Measurements from ENCODE around the gene PPFIA1. TPM values are rescaled to one million over a fixed set of nuclear protein-coding genes. Genes with fewer than 3 reads are reported as not detected.

PPFIA1 gene
- total RNA-seq, 2 experiments from 2014 or later, result 27.2 to 30.9 TPM

DNA sequence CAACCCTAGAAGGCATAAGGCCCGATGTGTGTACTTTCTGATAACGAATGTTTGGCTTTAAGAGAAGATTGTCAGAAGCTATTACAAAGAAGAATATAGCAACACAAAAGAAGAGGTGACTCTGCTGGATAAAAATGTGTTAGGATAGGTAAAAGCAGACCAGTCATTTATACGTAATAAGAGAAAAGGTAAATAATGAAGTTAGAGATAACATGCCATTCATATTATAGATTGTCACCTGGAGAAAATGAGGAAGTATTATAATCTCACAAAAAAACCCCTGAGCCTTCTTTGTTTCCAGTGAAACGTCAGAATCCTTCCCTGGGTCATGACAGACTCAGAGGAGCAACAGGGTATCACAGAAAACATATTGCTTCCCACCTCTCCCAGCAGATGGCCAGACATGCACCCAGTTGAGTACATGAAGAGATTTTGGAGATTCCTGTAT is 36.1 kb downstream of the PPFIA1 start:
- ChIA-PET CTCF (no interaction called here), POLR2A (interaction anchor here (1.2 kb wide), 1 partner anchor 10 kb away, joined by 3 read pairs; no protein-coding TSS in a partner anchor)
- peaks cover 17% of the 10 kb centered on the region for H3K36me3 Mint-ChIP-seq (ENCODE audit: low read depth)
- no peak overlapping the region for H3K27ac Mint-ChIP-seq
- TF ChIP-seq, protein P1, sequence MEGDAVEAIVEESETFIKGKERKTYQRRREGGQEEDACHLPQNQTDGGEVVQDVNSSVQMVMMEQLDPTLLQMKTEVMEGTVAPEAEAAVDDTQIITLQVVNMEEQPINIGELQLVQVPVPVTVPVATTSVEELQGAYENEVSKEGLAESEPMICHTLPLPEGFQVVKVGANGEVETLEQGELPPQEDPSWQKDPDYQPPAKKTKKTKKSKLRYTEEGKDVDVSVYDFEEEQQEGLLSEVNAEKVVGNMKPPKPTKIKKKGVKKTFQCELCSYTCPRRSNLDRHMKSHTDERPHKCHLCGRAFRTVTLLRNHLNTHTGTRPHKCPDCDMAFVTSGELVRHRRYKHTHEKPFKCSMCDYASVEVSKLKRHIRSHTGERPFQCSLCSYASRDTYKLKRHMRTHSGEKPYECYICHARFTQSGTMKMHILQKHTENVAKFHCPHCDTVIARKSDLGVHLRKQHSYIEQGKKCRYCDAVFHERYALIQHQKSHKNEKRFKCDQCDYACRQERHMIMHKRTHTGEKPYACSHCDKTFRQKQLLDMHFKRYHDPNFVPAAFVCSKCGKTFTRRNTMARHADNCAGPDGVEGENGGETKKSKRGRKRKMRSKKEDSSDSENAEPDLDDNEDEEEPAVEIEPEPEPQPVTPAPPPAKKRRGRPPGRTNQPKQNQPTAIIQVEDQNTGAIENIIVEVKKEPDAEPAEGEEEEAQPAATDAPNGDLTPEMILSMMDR (IDR thresholded peaks at IDR 0.05), result no peak
- intact Hi-C loops (cut with micrococcal nuclease), result no loop called here
- H3K9me3 Mint-ChIP-seq, result no peaks in the 10 kb centered on the region
- no peaks in the 10 kb centered on the region for H3K27me3 Mint-ChIP-seq
- no peak overlapping the region for H3K4me3 Mint-ChIP-seq
- peaks cover 15% of the 10 kb centered on the region for H3K4me1 Mint-ChIP-seq (ENCODE audit: low read depth)
- no peak for DNase-seq
- ATAC-seq, result no peak

GRCh38 chr11:70307176-70307575 is 36.7 kb downstream of the PPFIA1 start:
- CTCF ChIA-PET, result no interaction called here
- intact Hi-C loops (cut with micrococcal nuclease), result no loop called here
- Mint-ChIP-seq H3K27me3 (no peaks in the 10 kb centered on the region), H3K9me3 (no peaks in the 10 kb centered on the region), H3K36me3 (ENCODE audit: low read depth) (peaks cover 17% of the 10 kb centered on the region), H3K4me1 (ENCODE audit: low read depth) (peaks cover 15% of the 10 kb centered on the region), H3K27ac (no peak overlapping the region), H3K4me3 (no peak overlapping the region)
- TF ChIP-seq, protein P1 (IDR thresholded peaks at IDR 0.05), result no peak
- ATAC-seq (no peak), DNase-seq (no peak)
- POLR2A ChIA-PET, result no interaction called here

GRCh38 chr11:70311616-70312015 is 41.1 kb downstream of the PPFIA1 start:
- TF ChIP-seq, protein P1 (IDR thresholded peaks at IDR 0.05), result no peak
- H3K36me3 Mint-ChIP-seq (ENCODE audit: low read depth), result peaks cover 18% of the 10 kb centered on the region
- intact Hi-C loops (cut with micrococcal nuclease), result no loop called here
- peaks cover 34% of the 10 kb centered on the region for H3K4me1 Mint-ChIP-seq (ENCODE audit: low read depth)
- CTCF ChIA-PET, result no interaction called here
- H3K27ac Mint-ChIP-seq, result peak overlapping the region; percentile 71
- POLR2A ChIA-PET, result no interaction called here
- no peaks in the 10 kb centered on the region for H3K9me3 Mint-ChIP-seq
- DNase-seq, result no peak
- ATAC-seq, result no peak
- no peaks in the 10 kb centered on the region for H3K27me3 Mint-ChIP-seq
- H3K4me3 Mint-ChIP-seq, result no peak overlapping the region

- DNase-seq, result no peak
- H3K27me3 Mint-ChIP-seq, result no peaks in the 10 kb centered on the region
- H3K36me3 Mint-ChIP-seq (ENCODE audit: low read depth), result peaks cover 12% of the 10 kb centered on the region
- H3K4me3 Mint-ChIP-seq, result no peak overlapping the region
- CTCF ChIA-PET, result no interaction called here
- H3K27ac Mint-ChIP-seq, result peak overlapping the region; percentile 7
- TF ChIP-seq, protein P1 (IDR thresholded peaks at IDR 0.05), result no peak
- intact Hi-C loops (cut with micrococcal nuclease), result no loop called here
- H3K4me1 Mint-ChIP-seq (ENCODE audit: low read depth), result peaks cover 30% of the 10 kb centered on the region
- H3K9me3 Mint-ChIP-seq, result no peaks in the 10 kb centered on the region
- ATAC-seq, result no peak
- POLR2A ChIA-PET, result no interaction called here
These were observed 42.2 kb downstream of the PPFIA1 start for GRCh38 chr11:70312401-70313357.

DNA sequence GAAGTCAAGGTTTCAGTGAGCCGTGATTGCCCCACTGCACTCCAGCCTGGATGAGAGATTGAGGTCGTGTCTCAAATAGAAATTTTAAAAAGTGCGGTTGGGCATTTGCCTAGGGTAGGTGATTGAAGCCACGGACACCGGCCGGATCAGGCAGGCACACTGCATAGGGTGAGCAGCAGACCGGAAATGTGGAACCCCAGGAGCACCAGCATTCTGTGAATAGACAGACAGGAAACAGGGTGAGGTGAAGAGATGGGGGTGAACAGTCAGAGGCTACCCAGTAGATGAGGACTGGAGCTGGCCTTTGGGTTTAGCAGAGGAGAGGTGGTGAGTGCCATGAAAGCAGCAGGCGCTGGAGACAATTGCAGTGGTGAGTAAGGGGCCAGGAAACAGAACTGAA is 43.5 kb downstream of the PPFIA1 start:
- TF ChIP-seq, protein P1 (IDR thresholded peaks at IDR 0.05), result no peak
- intact Hi-C loops (cut with micrococcal nuclease), result no loop called here
- no peaks in the 10 kb centered on the region for H3K9me3 Mint-ChIP-seq
- no peak overlapping the region for H3K4me3 Mint-ChIP-seq
- ChIA-PET CTCF (no interaction called here), POLR2A (no interaction called here)
- H3K27me3 Mint-ChIP-seq, result no peaks in the 10 kb centered on the region
- peaks cover 12% of the 10 kb centered on the region for H3K36me3 Mint-ChIP-seq (ENCODE audit: low read depth)
- H3K27ac Mint-ChIP-seq, result peak overlapping the region; percentile 43
- DNase-seq, result no peak
- peak; percentile 30 for ATAC-seq
- peaks cover 30% of the 10 kb centered on the region for H3K4me1 Mint-ChIP-seq (ENCODE audit: low read depth)

Data from activated CD8-positive, alpha-beta T cell treated with anti-CD3 and anti-CD28 coated beads for 36 hours (primary cell).